HG03045 (cell line): ENCODE results near the gene ATP1A3.

Experiments
- ATAC-seq: cut with Tn5 transposase; IDR thresholded peaks from one replicate; pipeline ENCODE4 v1.9.1; 2021; ENCODE audit warnings: mild to moderate bottlenecking, moderate library complexity; ENCODE audit not compliant: unreplicated experiment

ATP1A3 gene

GRCh38 chr19:41988947-41989346 lies 5.1 kb downstream of the ATP1A3 start:
- ATAC-seq = no peak

- ATAC-seq = no peak
These were observed 6.7 kb downstream of the ATP1A3 start for GRCh38 chr19:41987141-41987860.

- ATAC-seq = no peak
These were observed 9.1 kb downstream of the ATP1A3 start for GRCh38 chr19:41984961-41985360.

- no peak for ATAC-seq
These were observed 12.3 kb downstream of the ATP1A3 start for GRCh38 chr19:41981724-41982123.

GRCh38 chr19:41978470-41978869 lies 15.6 kb downstream of the ATP1A3 start:
- ATAC-seq = no peak

- no peak for ATAC-seq
These were observed 16.1 kb downstream of the ATP1A3 start for GRCh38 chr19:41977916-41978315.

GRCh38 chr19:41974652-41975051 lies 19.4 kb downstream of the ATP1A3 start:
- ATAC-seq = no peak

- no peak for ATAC-seq
These were observed 22.7 kb downstream of the ATP1A3 start for GRCh38 chr19:41971363-41971762.

- ATAC-seq = no peak
These were observed 24.1 kb downstream of the ATP1A3 start for GRCh38 chr19:41969772-41970458.

- no peak for ATAC-seq
These were observed 25.1 kb downstream of the ATP1A3 start for GRCh38 chr19:41968751-41969595.

GRCh38 chr19:41967054-41967783 lies 26.8 kb downstream of the ATP1A3 start:
- ATAC-seq = no peak

GRCh38 chr19:41965106-41965505 lies 28.9 kb downstream of the ATP1A3 start:
- no peak for ATAC-seq

- no peak for ATAC-seq
These were observed 33.1 kb downstream of the ATP1A3 start for GRCh38 chr19:41960973-41961372.

GRCh38 chr19:41959056-41960053 lies 34.7 kb downstream of the ATP1A3 start, which contains the start of gene RABAC1:
Gene RABAC1, minus strand, starts transcription at chr19:41959321. Its CDS starts 29 bp downstream, at chr19:41959292.
- ATAC-seq = peak; percentile 77

- ATAC-seq = peak; percentile 64
These were observed 35.5 kb downstream of the ATP1A3 start for GRCh38 chr19:41958367-41959055.

- ATAC-seq = no peak
These were observed 36.1 kb downstream of the ATP1A3 start for GRCh38 chr19:41957838-41958366.

- ATAC-seq = no peak
These were observed 36.7 kb downstream of the ATP1A3 start for GRCh38 chr19:41957161-41957837.

- no peak for ATAC-seq
These were observed 37.4 kb downstream of the ATP1A3 start for GRCh38 chr19:41956621-41957020.
